Upper lobe of left lung (tissue), 6 donors: ENCODE results near the gene ELP5. TPM values are rescaled to one million over a fixed set of nuclear protein-coding genes. Genes with fewer than 3 reads are reported as not detected.

Source experiments
- ATAC-seq, 2 donors: fragments of 200-7000 bp; cut with Tn5 transposase; one replicate each; pipeline ENCODE4 v1.9.1; 2022; ENCODE audit warnings: mild to moderate bottlenecking in 2 of 2, moderate library complexity in 2 of 2; ENCODE audit not compliant: low FRiP score in 2 of 2
- DNase-seq, 2 donors: peaks; one replicate each; pipeline ENCODE4 v3.0.0-alpha.2; 2019 to 2020
- H3K27ac ChIP-seq, 4 donors: fragments of 200-600 bp; sonication (generic); one replicate each; pipeline ENCODE4 v1.5.1; 2016 to 2019
- H3K27me3 ChIP-seq, 4 donors: fragments of 200-600 bp; sonication (generic); one replicate each; pipeline ENCODE4 v1.5.1; 2017 to 2019
- H3K36me3 ChIP-seq, 4 donors: fragments of 200-600 bp; sonication (generic); one replicate each; pipeline ENCODE4 v1.5.1; 2016 to 2019
- H3K4me1 ChIP-seq, 4 donors: fragments of 200-600 bp; sonication (generic); one replicate each; pipeline ENCODE4 v1.5.1; 2018 to 2019
- H3K4me3 ChIP-seq, 4 donors: fragments of 200-600 bp; sonication (generic); one replicate each; pipeline ENCODE4 v1.5.1; 2017 to 2019; ENCODE audit warnings: mild to moderate bottlenecking in 2 of 4, moderate library complexity in 1 of 4
- H3K9me3 ChIP-seq, 4 donors: fragments of 200-600 bp; sonication (generic); one replicate each; pipeline ENCODE4 v1.5.1; 2018 to 2019
- EP300 ChIP-seq, 4 donors: sonication (generic); formaldehyde crosslinking; IDR thresholded peaks; one replicate each; pipeline ENCODE4 v1.5.1; 2017; ENCODE audit warnings: antibody characterized with exemption in 4 of 4, control low read depth in 2 of 4
- POLR2A ChIP-seq, 4 donors: fragments of 450-650 bp; IDR thresholded peaks; one replicate each; pipeline ENCODE4 v1.5.1; 2016 to 2017; ENCODE audit warnings: antibody characterized with exemption in 4 of 4, mild to moderate bottlenecking in 2 of 4
- POLR2AphosphoS5 ChIP-seq, 2 donors: sonication (generic); formaldehyde crosslinking; IDR thresholded peaks; one replicate each; pipeline ENCODE4 v1.5.1; 2017; ENCODE audit warnings: antibody characterized with exemption in 2 of 2
- WGBS, 2 donors: methylation state at CpG; one replicate each; pipeline ENCODE4 v1.1.5; 2017 to 2018; 5-methylcytosine and 5-hydroxymethylcytosine counted together
- total RNA-seq, 6 donors: library from RNA; depleted of rRNA in 4 of 6; stranded (reverse); fragments of >200 nt in 4 of 6; gene quantifications; one replicate each; pipeline versions ENCODE4 v1.1.0 to v1.2.1, GENCODE V29; 2016 to 2021
- TF ChIP-seq, protein P1 (sequence below), 6 experiments: fragments of 450-650 bp in 4 of 6; fragments of 200-600 bp in 2 of 6; sonication (generic) in 2 of 6; IDR thresholded peaks; one replicate each; pipeline ENCODE4 v1.5.1; 2016 to 2019; ENCODE audit warnings: antibody characterized with exemption in 6 of 6
- donor health status: DM: no; HTN: no; CAD: no; lungs with moderate emphysema.
- donor health status: DM: no; HTN: yes; CAD: no; lungs with severe emphysema.

ELP5 gene
- total RNA-seq, 6 donors from 2014 or later = 5.2 to 36.3 (median 21.0) TPM

DNA sequence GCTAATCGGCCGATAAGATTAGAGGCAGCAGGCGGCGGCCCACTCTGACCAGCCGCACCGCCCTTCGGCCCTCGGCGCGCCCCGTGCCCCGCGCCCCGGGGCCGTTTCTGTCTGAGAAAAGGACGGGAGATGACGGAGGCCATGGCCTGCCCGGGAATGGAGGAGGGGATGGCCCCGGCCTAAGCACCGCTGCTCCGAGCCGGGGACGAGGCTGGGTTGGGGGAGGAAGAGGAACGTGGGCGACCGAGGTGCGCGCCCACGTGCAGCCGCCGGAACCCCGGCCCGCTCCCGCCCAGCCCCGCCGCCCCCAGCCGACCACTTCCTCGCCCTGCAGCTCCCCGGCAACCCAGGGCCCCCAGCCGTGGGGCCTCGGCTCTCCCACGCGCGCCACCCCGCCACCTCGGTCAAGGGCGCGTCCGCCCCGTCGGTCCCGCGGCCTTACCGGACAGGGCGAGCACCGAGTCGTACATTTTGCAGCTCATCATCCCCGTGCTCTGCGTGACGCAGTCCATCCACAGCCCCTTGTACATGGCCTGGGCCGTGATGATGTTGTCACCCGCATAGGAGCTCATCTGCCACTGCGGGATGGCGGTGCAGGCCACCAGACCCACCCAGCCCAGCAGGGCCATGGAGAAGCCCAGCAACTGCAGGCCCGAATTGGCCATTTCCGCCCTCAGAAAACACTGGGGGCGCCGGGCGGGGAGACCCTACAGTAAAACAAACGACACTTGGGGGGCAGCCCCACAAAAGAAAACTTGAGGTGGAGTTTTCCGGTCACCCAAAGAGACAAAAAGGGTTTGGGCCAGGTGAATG is 9.6 kb downstream of the ELP5 start:
- Histone ChIP-seq H3K9me3 (no peaks in the 10 kb centered on the region), H3K4me3 (peak overlapping the region; percentile 16 to 73 (median 56)), H3K36me3 (peaks cover 6 to 33% (median 22%) of the 10 kb centered on the region in 4 donors), H3K4me1 (peaks cover 24 to 62% (median 40%) of the 10 kb centered on the region in 4 donors), H3K27me3 (peaks cover 0 to 19% (median 6%) of the 10 kb centered on the region in 4 donors), H3K27ac (peak overlapping the region; percentile 82 to 89 (median 86))
- 11 to 16% methylated on average over 17 to 46 of the region's 71 CpGs for WGBS, 2 donors
- no peak for TF ChIP-seq EP300 (IDR thresholded peaks at IDR 0.05)
- TF ChIP-seq POLR2A (IDR thresholded peaks at IDR 0.05) = peak in 1 of 4 donors; percentile 56
- no peak for TF ChIP-seq POLR2AphosphoS5 (IDR thresholded peaks at IDR 0.05)
- TF ChIP-seq, protein P1, sequence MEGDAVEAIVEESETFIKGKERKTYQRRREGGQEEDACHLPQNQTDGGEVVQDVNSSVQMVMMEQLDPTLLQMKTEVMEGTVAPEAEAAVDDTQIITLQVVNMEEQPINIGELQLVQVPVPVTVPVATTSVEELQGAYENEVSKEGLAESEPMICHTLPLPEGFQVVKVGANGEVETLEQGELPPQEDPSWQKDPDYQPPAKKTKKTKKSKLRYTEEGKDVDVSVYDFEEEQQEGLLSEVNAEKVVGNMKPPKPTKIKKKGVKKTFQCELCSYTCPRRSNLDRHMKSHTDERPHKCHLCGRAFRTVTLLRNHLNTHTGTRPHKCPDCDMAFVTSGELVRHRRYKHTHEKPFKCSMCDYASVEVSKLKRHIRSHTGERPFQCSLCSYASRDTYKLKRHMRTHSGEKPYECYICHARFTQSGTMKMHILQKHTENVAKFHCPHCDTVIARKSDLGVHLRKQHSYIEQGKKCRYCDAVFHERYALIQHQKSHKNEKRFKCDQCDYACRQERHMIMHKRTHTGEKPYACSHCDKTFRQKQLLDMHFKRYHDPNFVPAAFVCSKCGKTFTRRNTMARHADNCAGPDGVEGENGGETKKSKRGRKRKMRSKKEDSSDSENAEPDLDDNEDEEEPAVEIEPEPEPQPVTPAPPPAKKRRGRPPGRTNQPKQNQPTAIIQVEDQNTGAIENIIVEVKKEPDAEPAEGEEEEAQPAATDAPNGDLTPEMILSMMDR (IDR thresholded peaks at IDR 0.05) = no peak
- peak in 1 of 2 donors; percentile 89 for DNase-seq
- peak in 1 of 2 donors; percentile 32 for ATAC-seq

DNA sequence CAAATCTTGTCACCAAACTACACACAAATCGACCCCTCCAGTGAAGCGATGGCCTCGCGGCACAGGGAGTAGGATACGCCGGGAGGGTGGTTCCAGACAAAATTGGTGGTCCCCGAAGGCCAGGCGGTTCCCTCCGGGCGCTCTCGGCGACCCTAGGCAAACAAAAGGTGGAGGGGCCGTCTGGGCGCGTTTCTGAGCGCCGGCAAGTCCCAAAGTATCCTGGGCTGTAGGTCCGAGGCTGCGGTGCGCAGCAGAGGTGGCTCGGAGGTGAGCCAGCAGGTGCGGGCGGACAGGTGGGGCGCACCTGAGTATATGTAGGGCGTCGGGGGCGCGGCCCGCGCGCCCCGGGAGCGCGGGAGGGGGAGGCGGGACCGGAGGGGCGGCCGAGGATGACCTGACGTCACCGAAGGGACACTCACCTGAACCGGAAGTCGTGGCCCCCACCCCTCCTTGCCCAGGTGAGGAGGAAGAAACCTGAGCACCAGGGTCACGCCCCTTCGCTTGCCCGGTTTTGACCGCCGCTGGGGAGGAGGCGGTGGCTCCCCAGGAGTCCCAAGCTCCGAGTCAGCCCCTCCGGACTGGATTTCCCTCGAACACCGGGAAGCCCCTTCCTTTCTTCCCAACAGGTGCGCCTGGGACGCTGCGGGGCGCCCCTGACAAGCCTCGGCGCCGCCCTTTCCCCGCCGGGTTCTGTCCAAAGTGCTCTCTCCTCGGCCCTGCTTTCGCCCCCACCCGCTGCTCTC is 10.3 kb downstream of the ELP5 start, which contains the start of gene CLDN7:
CLDN7 (minus strand) TSS at position 287 of the 743 bp plus-strand sequence. CDS start 435 bp downstream, outside the sequence.
- Histone ChIP-seq H3K9me3 (no peaks in the 10 kb centered on the region), H3K27ac (peak within 1 kb of the TSS; percentile 82 to 89 (median 86)), H3K4me3 (peak within 1 kb of the TSS; percentile 35 to 73 (median 56)), H3K4me1 (peaks cover 24 to 62% (median 40%) of the 10 kb centered on the region in 4 donors), H3K36me3 (peaks cover 1 to 25% (median 16%) of the 10 kb centered on the region in 4 donors), H3K27me3 (peaks cover 0 to 19% (median 6%) of the 10 kb centered on the region in 4 donors)
- 12 to 16% methylated on average over 21 to 44 of the region's 64 CpGs for WGBS, 2 donors
- DNase-seq (peak; percentile 93 to 94), ATAC-seq (peak; percentile 53 to 87)
- TF ChIP-seq POLR2AphosphoS5 (IDR thresholded peaks at IDR 0.05) (peak; percentile 73 to 92), POLR2A (IDR thresholded peaks at IDR 0.05) (peak in 3 of 4 donors; percentile 66 to 96 (median 84)), EP300 (IDR thresholded peaks at IDR 0.05) (peak in 1 of 4 donors; percentile 3)
- TF ChIP-seq, protein P1 (IDR thresholded peaks at IDR 0.05) = peak in 2 of 6 experiments; percentile 14 to 16

DNA sequence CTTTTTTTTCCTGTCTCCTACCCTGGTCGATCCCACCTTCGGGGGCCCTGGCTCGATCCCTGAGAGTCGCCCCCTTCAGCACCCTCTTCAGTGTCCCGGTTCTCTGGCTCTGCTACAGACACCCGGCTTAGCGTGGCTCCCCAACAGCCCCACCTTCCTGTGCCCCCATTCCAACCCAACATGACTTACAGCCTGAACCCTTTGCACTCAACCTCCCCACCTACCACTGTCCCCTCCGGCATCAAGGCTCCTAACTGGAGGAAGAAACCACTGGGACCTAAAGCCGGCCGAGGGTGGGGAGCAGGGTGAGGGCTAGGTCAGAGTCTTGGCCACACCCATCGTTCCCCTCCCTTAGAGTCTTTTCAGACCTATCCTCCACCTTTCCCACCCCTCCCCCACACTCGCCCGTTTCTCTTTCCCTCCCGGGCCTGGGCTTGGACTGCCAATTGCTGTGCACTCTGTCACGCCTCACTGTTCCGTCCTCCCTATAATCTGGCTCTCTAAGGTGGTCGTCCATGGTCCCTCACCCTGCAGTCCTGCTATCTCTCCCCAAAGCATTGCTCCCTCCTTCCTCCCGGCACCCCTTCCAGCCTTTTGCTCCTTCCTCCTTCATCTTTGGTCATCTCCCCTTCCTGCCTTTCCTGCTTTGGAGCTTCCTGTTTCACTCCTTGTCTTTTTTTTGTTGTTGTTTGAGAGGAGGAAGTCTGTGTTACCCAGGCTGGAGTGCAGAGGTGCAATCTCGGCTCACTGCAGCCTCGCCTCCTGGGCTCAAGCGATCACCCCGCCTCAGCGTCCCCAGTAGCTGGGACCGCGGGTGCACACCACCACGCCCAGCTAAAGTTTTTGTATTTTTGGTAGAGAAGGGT is 11.2 kb downstream of the ELP5 start:
- Histone ChIP-seq H3K9me3 (no peaks in the 10 kb centered on the region), H3K36me3 (peaks cover 0 to 17% (median 9%) of the 10 kb centered on the region in 4 donors), H3K4me1 (peaks cover 24 to 62% (median 40%) of the 10 kb centered on the region in 4 donors), H3K4me3 (peak overlapping the region; percentile 35 to 73 (median 56)), H3K27me3 (peaks cover 0 to 19% (median 6%) of the 10 kb centered on the region in 4 donors), H3K27ac (peak overlapping the region; percentile 72 to 89 (median 84))
- DNase-seq = peak; percentile 61 to 85
- peak; percentile 45 to 70 for ATAC-seq
- TF ChIP-seq EP300 (IDR thresholded peaks at IDR 0.05) (no peak), POLR2A (IDR thresholded peaks at IDR 0.05) (no peak), POLR2AphosphoS5 (IDR thresholded peaks at IDR 0.05) (no peak)
- TF ChIP-seq, protein P1 (IDR thresholded peaks at IDR 0.05) = no peak
- WGBS, 2 donors = 4 to 8% methylated on average over 26 of the region's 26 CpGs

DNA sequence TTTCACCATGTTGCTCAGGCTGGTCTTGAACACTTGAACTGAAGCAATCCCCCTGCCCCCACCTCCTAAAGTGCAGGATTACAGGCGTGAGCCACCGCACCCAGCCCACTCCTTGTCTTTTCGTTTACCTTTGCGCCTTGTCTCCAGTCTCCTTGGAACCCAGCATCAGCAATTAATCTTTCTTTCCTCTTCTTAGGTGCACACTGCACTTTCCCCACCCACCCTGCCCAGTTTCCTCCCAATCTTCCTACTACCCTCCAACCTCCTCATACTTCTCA is 11.7 kb downstream of the ELP5 start:
- H3K27ac ChIP-seq = peak overlapping the region in 3 of 4 donors; percentile 83 to 89 (median 84)
- H3K36me3 ChIP-seq = peaks cover 0 to 11% (median 5%) of the 10 kb centered on the region in 4 donors
- H3K27me3 ChIP-seq = peaks cover 0 to 19% (median 6%) of the 10 kb centered on the region in 4 donors
- no peaks in the 10 kb centered on the region for H3K9me3 ChIP-seq
- H3K4me1 ChIP-seq = peaks cover 24 to 59% (median 39%) of the 10 kb centered on the region in 4 donors
- DNase-seq (no peak), ATAC-seq (no peak)
- H3K4me3 ChIP-seq = peak overlapping the region in 3 of 4 donors; percentile 55 to 73 (median 56)
- TF ChIP-seq EP300 (IDR thresholded peaks at IDR 0.05) (no peak), POLR2A (IDR thresholded peaks at IDR 0.05) (no peak), POLR2AphosphoS5 (IDR thresholded peaks at IDR 0.05) (no peak)
- TF ChIP-seq, protein P1 (IDR thresholded peaks at IDR 0.05) = no peak
- 33 to 45% methylated on average over 4 of the region's 4 CpGs for whole genome bisulfite sequencing, 2 donors
